GM23338 (cell line): Measurements from ENCODE around the gene INPP4A. TPM values are rescaled to one million over a fixed set of nuclear protein-coding genes. Genes with fewer than 3 reads are reported as not detected.
A peak's percentile ranks its signal among the peaks of the same experiment; 100 is the strongest.

ENCODE experiments used
- ATAC-seq: fragments of 200-7000 bp; cut with Tn5 transposase; 3 replicates; pipeline ENCODE4 v1.9.1; 2020
- DNase-seq: peaks from one replicate; pipeline ENCODE4 v3.0.0-alpha.2; 2015; ENCODE audit warnings: low spot score
- H2AFZ ChIP-seq: fragments of 200-600 bp; sonication (generic); 2 replicates; pipeline ENCODE4 v1.8.0; 2016; ENCODE audit warnings: antibody characterized with exemption, mild to moderate bottlenecking, moderate library complexity
- H3F3A ChIP-seq: fragments of 200-600 bp; sonication (generic); replicated peaks from 2 replicates; pipeline ENCODE4 v1.8.0; 2017; ENCODE audit warnings: antibody characterized with exemption, mixed run types, low read depth
- H3K27ac ChIP-seq: fragments of 200-600 bp; sonication (generic); 2 replicates; pipeline ENCODE4 v1.6.1; 2016; ENCODE audit warnings: low read depth
- H3K27me3 ChIP-seq: fragments of 200-600 bp; sonication (generic); 2 replicates; pipeline ENCODE4 v1.8.0; 2016; ENCODE audit warnings: mild to moderate bottlenecking, mixed run types, moderate library complexity; ENCODE audit not compliant: insufficient read depth
- H3K36me3 ChIP-seq: fragments of 200-600 bp; sonication (generic); 2 replicates; pipeline ENCODE4 v1.8.0; 2016; ENCODE audit warnings: mild to moderate bottlenecking; ENCODE audit not compliant: insufficient read depth
- H3K4me1 ChIP-seq: fragments of 200-600 bp; sonication (generic); 2 replicates; pipeline ENCODE4 v1.8.0; 2016; ENCODE audit warnings: mild to moderate bottlenecking, moderate library complexity; ENCODE audit not compliant: insufficient read depth
- H3K4me2 ChIP-seq: fragments of 200-600 bp; sonication (generic); 2 replicates; pipeline ENCODE4 v1.7.1; 2017; ENCODE audit warnings: mixed run types
- H3K4me3 ChIP-seq: fragments of 200-600 bp; sonication (generic); 2 replicates; pipeline ENCODE4 v1.6.1; 2016; ENCODE audit warnings: mixed run types
- H3K79me2 ChIP-seq: fragments of 200-600 bp; sonication (generic); replicated peaks from 2 replicates; pipeline ENCODE4 v1.8.0; 2017; ENCODE audit warnings: mild to moderate bottlenecking; ENCODE audit not compliant: insufficient read depth
- H3K9me2 ChIP-seq: fragments of 200-600 bp; sonication (generic); 2 replicates; pipeline ENCODE4 v1.8.0; 2017; ENCODE audit not compliant: insufficient read depth
- H4K20me1 ChIP-seq: fragments of 200-600 bp; sonication (generic); replicated peaks from 2 replicates; pipeline ENCODE4 v1.8.0; 2017; ENCODE audit warnings: mild to moderate bottlenecking; ENCODE audit not compliant: insufficient read depth
- H3K27ac Mint-ChIP-seq: 2 replicates; pipeline ENCODE4 v1.8.0; 2020; ENCODE audit warnings: inconsistent platforms, mild to moderate bottlenecking, moderate library complexity, mixed read lengths
- H3K27me3 Mint-ChIP-seq: 3 replicates; pipeline ENCODE4 v1.8.0; 2022; ENCODE audit warnings: low read depth, mild to moderate bottlenecking, moderate library complexity, mixed read lengths, inconsistent platforms; ENCODE audit not compliant: insufficient read depth, poor library complexity
- H3K36me3 Mint-ChIP-seq: 3 replicates; pipeline ENCODE4 v1.8.0; 2021; ENCODE audit warnings: low read depth, mild to moderate bottlenecking, inconsistent platforms, moderate library complexity, mixed read lengths
- H3K4me1 Mint-ChIP-seq: 3 replicates; pipeline ENCODE4 v1.8.0; 2020; ENCODE audit warnings: mild to moderate bottlenecking, inconsistent platforms, mixed read lengths
- H3K4me3 Mint-ChIP-seq: 3 replicates; pipeline ENCODE4 v1.8.0; 2021; ENCODE audit warnings: moderate library complexity, mild to moderate bottlenecking, inconsistent platforms, mixed read lengths
- H3K9me3 Mint-ChIP-seq: 3 replicates; pipeline ENCODE4 v1.8.0; 2020; ENCODE audit warnings: moderate library complexity, mild to moderate bottlenecking, inconsistent platforms, mixed read lengths
- CREB1 ChIP-seq: fragments of 250-450 bp; sonication (Bioruptor Pico); IDR thresholded peaks from 2 replicates; pipeline ENCODE4 v1.5.0; 2020; ENCODE audit warnings: low read depth, mild to moderate bottlenecking, moderate library complexity
- EZH2 ChIP-seq: fragments of 200-600 bp; sonication (generic); IDR thresholded peaks from one replicate; pipeline ENCODE4 v1.8.0; 2017; ENCODE audit warnings: antibody characterized with exemption, mild to moderate bottlenecking, low read depth; ENCODE audit not compliant: unreplicated experiment
- EZH2phosphoT487 ChIP-seq: fragments of 200-600 bp; sonication (generic); IDR thresholded peaks from one replicate; pipeline ENCODE4 v1.8.1; 2018; ENCODE audit warnings: antibody characterized with exemption; ENCODE audit not compliant: unreplicated experiment
- NANOG ChIP-seq: IDR thresholded peaks from 2 replicates; pipeline ENCODE4 v1.6.1; 2016; ENCODE audit warnings: antibody characterized with exemption, borderline replicate concordance
- POLR2AphosphoS5 ChIP-seq: IDR thresholded peaks from 2 replicates; pipeline ENCODE4 v1.6.1; 2016; ENCODE audit warnings: antibody characterized with exemption, low read depth
- STAT1 ChIP-seq: IDR thresholded peaks from one replicate; pipeline ENCODE4 v1.6.1; 2016; ENCODE audit warnings: antibody characterized with exemption; ENCODE audit not compliant: unreplicated experiment
- polyA plus RNA-seq: library from polyadenylated mRNA; unstranded; fragments of >200 nt; fragmentation: Nextera tagmentation; extraction: Ambion mirVana; gene quantifications from 2 replicates; pipeline ENCODE4 v1.2.1, GENCODE V29; 2016
- total RNA-seq: library from RNA; depleted of rRNA; stranded (reverse); fragments of >200 nt; shearing (Covaris generic); gene quantifications from 2 replicates; pipeline ENCODE4 v1.2.3, GENCODE V29; 2014
- TF ChIP-seq, protein P1 (sequence below): IDR thresholded peaks from 2 replicates; pipeline ENCODE4 v1.6.1; 2016; ENCODE audit warnings: antibody characterized with exemption
- TF ChIP-seq, protein P2 (sequence below): fragments of 250-450 bp; sonication (Bioruptor Pico); IDR thresholded peaks from 2 replicates; pipeline ENCODE4 v1.5.0; 2020; ENCODE audit warnings: mild to moderate bottlenecking, moderate library complexity
- TF ChIP-seq, protein P3 (sequence below): IDR thresholded peaks from one replicate; pipeline ENCODE4 v1.6.1; 2018; ENCODE audit warnings: antibody characterized with exemption; ENCODE audit not compliant: unreplicated experiment

The INPP4A gene
- total and polyA plus RNA-seq, 2 experiments from 2014 or later, result 8.5 to 36.9 TPM

DNA sequence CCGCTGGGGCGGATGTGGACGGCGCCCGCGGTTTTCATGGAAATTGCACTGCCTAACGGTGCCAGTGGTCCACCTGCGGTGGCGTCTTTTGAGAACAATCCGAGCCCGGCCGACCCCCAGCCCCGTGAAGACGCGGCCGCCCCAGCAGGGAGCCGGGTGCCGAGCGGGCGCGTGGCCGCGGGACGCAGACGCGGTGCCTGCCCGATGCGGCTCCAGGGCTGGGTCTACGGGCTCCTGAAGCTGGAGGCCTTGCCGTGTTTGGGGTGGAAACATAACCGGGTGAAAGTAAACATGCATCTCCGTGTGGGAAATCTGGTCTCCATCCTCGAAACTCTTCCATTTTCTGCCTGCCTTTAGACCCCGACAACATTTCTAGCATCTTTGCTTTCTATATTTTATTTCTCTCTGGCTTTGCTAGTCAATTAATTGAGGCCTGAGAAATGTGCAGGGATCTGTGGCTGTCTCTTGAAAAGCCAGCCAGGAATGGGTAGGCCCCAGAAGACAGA lies 572 bp downstream of the INPP4A start:
- H2AFZ ChIP-seq, result no peak overlapping the region

DNA sequence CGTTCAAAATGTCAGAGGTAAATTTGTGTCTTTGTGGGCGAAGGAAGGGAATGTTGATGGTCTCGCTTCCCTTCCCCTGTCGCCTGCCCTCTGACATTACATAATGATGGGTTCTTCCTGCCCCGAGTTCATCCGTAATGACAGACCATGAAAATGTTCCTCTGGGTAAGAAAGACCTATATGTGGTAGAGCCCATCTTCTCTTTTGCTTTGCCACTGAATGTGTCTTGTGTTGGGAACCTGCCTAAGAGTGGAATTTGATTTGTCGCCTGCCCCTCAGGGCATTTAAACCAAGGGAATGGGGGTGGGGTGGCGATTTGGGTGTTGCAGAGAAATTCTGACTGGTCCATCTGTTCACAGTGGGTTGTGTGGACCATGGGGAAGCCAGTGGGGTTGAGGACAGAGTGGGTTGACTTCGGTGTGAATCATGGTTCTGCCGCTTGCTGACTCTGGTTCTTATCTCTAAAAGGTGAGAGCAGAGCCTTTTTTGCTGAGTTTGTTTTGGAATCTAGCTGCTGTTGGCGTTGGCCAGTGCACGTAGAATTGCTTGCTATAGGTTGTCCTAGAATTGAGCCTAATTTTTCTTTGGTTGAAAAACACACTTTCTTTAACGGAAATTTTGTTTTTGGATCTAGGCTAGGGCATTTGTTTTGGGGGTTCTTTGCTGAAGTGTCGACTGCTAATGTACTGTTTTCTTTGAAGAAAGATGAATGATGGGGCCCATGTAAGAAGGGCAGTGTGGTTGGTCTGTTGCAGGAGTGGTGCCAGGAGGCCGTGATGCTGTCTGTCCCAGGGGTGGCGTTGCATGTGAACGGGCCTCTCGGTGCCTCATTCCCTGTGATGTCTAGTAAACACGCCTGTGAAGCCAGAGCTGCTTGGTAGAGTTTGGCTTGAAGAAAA lies 1.3 kb downstream of the INPP4A start:
- Mint-ChIP-seq H3K36me3 (no peaks in the 10 kb centered on the region), H3K4me3 (peak overlapping the region; percentile 93), H3K27me3 (peaks cover 6% of the 10 kb centered on the region), H3K9me3 (no peaks in the 10 kb centered on the region), H3K4me1 (peaks cover 67% of the 10 kb centered on the region), H3K27ac (peak overlapping the region; percentile 76)
- no peaks in the 10 kb centered on the region for H3K9me2 ChIP-seq
- H3K36me3 ChIP-seq, result no peaks in the 10 kb centered on the region
- peaks cover 54% of the 10 kb centered on the region for H3K4me1 ChIP-seq
- H3F3A ChIP-seq, result no peaks in the 10 kb centered on the region
- peak overlapping the region; percentile 90 for H3K4me3 ChIP-seq
- ATAC-seq (no peak), DNase-seq (no peak)
- H3K79me2 ChIP-seq, result peaks cover 58% of the 10 kb centered on the region
- no peak overlapping the region for H2AFZ ChIP-seq
- no peaks in the 10 kb centered on the region for H3K27me3 ChIP-seq
- H3K27ac ChIP-seq, result no peak overlapping the region
- peak overlapping the region; percentile 88 for H3K4me2 ChIP-seq
- peaks cover 26% of the 10 kb centered on the region for H4K20me1 ChIP-seq
- no peak for TF ChIP-seq POLR2AphosphoS5
- TF ChIP-seq, protein P1, sequence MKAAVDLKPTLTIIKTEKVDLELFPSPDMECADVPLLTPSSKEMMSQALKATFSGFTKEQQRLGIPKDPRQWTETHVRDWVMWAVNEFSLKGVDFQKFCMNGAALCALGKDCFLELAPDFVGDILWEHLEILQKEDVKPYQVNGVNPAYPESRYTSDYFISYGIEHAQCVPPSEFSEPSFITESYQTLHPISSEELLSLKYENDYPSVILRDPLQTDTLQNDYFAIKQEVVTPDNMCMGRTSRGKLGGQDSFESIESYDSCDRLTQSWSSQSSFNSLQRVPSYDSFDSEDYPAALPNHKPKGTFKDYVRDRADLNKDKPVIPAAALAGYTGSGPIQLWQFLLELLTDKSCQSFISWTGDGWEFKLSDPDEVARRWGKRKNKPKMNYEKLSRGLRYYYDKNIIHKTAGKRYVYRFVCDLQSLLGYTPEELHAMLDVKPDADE, result no peak
- TF ChIP-seq, protein P2, sequence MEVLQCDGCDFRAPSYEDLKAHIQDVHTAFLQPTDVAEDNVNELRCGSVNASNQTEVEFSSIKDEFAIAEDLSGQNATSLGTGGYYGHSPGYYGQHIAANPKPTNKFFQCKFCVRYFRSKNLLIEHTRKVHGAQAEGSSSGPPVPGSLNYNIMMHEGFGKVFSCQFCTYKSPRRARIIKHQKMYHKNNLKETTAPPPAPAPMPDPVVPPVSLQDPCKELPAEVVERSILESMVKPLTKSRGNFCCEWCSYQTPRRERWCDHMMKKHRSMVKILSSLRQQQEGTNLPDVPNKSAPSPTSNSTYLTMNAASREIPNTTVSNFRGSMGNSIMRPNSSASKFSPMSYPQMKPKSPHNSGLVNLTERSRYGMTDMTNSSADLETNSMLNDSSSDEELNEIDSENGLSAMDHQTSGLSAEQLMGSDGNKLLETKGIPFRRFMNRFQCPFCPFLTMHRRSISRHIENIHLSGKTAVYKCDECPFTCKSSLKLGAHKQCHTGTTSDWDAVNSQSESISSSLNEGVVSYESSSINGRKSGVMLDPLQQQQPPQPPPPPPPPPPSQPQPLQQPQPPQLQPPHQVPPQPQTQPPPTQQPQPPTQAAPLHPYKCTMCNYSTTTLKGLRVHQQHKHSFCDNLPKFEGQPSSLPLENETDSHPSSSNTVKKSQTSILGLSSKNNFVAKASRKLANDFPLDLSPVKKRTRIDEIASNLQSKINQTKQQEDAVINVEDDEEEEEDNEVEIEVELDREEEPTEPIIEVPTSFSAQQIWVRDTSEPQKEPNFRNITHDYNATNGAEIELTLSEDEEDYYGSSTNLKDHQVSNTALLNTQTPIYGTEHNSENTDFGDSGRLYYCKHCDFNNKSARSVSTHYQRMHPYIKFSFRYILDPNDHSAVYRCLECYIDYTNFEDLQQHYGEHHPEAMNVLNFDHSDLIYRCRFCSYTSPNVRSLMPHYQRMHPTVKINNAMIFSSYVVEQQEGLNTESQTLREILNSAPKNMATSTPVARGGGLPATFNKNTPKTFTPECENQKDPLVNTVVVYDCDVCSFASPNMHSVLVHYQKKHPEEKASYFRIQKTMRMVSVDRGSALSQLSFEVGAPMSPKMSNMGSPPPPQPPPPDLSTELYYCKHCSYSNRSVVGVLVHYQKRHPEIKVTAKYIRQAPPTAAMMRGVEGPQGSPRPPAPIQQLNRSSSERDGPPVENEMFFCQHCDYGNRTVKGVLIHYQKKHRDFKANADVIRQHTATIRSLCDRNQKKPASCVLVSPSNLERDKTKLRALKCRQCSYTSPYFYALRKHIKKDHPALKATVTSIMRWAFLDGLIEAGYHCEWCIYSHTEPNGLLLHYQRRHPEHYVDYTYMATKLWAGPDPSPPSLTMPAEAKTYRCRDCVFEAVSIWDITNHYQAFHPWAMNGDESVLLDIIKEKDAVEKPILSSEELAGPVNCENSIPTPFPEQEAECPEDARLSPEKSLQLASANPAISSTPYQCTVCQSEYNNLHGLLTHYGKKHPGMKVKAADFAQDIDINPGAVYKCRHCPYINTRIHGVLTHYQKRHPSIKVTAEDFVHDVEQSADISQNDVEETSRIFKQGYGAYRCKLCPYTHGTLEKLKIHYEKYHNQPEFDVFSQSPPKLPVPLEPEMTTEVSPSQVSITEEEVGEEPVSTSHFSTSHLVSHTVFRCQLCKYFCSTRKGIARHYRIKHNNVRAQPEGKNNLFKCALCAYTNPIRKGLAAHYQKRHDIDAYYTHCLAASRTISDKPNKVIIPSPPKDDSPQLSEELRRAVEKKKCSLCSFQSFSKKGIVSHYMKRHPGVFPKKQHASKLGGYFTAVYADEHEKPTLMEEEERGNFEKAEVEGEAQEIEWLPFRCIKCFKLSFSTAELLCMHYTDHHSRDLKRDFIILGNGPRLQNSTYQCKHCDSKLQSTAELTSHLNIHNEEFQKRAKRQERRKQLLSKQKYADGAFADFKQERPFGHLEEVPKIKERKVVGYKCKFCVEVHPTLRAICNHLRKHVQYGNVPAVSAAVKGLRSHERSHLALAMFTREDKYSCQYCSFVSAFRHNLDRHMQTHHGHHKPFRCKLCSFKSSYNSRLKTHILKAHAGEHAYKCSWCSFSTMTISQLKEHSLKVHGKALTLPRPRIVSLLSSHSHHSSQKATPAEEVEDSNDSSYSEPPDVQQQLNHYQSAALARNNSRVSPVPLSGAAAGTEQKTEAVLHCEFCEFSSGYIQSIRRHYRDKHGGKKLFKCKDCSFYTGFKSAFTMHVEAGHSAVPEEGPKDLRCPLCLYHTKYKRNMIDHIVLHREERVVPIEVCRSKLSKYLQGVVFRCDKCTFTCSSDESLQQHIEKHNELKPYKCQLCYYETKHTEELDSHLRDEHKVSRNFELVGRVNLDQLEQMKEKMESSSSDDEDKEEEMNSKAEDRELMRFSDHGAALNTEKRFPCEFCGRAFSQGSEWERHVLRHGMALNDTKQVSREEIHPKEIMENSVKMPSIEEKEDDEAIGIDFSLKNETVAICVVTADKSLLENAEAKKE, result no peak
- TF ChIP-seq EZH2, result no peak

More for the DNA sequence above, 572 bp downstream of the INPP4A start:
- Histone ChIP-seq H3K4me1 (peaks cover 47% of the 10 kb centered on the region), H3K79me2 (peaks cover 51% of the 10 kb centered on the region), H4K20me1 (peaks cover 23% of the 10 kb centered on the region), H3F3A (no peaks in the 10 kb centered on the region), H3K4me2 (peak overlapping the region; percentile 88), H3K27ac (no peak overlapping the region), H3K27me3 (no peaks in the 10 kb centered on the region), H3K9me2 (no peaks in the 10 kb centered on the region), H3K36me3 (no peaks in the 10 kb centered on the region), H3K4me3 (peak overlapping the region; percentile 90)
- TF ChIP-seq EZH2 (no peak), STAT1 (no peak), NANOG (no peak), EZH2phosphoT487 (no peak), CREB1 (CRISPR knock-in tag) (no peak)
- TF ChIP-seq, protein P3, sequence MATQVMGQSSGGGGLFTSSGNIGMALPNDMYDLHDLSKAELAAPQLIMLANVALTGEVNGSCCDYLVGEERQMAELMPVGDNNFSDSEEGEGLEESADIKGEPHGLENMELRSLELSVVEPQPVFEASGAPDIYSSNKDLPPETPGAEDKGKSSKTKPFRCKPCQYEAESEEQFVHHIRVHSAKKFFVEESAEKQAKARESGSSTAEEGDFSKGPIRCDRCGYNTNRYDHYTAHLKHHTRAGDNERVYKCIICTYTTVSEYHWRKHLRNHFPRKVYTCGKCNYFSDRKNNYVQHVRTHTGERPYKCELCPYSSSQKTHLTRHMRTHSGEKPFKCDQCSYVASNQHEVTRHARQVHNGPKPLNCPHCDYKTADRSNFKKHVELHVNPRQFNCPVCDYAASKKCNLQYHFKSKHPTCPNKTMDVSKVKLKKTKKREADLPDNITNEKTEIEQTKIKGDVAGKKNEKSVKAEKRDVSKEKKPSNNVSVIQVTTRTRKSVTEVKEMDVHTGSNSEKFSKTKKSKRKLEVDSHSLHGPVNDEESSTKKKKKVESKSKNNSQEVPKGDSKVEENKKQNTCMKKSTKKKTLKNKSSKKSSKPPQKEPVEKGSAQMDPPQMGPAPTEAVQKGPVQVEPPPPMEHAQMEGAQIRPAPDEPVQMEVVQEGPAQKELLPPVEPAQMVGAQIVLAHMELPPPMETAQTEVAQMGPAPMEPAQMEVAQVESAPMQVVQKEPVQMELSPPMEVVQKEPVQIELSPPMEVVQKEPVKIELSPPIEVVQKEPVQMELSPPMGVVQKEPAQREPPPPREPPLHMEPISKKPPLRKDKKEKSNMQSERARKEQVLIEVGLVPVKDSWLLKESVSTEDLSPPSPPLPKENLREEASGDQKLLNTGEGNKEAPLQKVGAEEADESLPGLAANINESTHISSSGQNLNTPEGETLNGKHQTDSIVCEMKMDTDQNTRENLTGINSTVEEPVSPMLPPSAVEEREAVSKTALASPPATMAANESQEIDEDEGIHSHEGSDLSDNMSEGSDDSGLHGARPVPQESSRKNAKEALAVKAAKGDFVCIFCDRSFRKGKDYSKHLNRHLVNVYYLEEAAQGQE, result no peak
- Mint-ChIP-seq H3K4me1 (peaks cover 60% of the 10 kb centered on the region), H3K36me3 (peaks cover 2% of the 10 kb centered on the region; the same call in 1 of the 3 replicates), H3K4me3 (peak overlapping the region; percentile 93), H3K27me3 (peaks cover 4% of the 10 kb centered on the region), H3K9me3 (peaks cover 3% of the 10 kb centered on the region), H3K27ac (peak overlapping the region; percentile 76)
- ATAC-seq (peak; percentile 12), DNase-seq (no peak)
